HCT116 (cell line): Measurements from ENCODE around the gene METTL21A.

ENCODE experiments used
- CEBPB ChIP-seq: IDR thresholded peaks from 2 replicates; pipeline ENCODE4 v1.6.1; 2012; ENCODE audit warnings: low read depth
- EZH2 ChIP-seq: fragments of 200-600 bp; sonication (generic); IDR thresholded peaks from 2 replicates; pipeline ENCODE4 v1.6.1; 2017; ENCODE audit warnings: antibody characterized with exemption, mixed run types
- EZH2phosphoT487 ChIP-seq: fragments of 200-600 bp; IDR thresholded peaks from 2 replicates; pipeline ENCODE4 v1.6.1; 2018; ENCODE audit warnings: antibody characterized with exemption, borderline replicate concordance
- JUND ChIP-seq: IDR thresholded peaks from 2 replicates; pipeline ENCODE4 v1.6.1; 2012
- TCF7L2 ChIP-seq: IDR thresholded peaks from 2 replicates; pipeline ENCODE4 v1.7.0; 2011; ENCODE audit warnings: borderline replicate concordance, inconsistent platforms; ENCODE audit not compliant: insufficient read depth, insufficient read length; ENCODE audit errors: extremely low read depth
- TF ChIP-seq, protein P1 (sequence below), 3 experiments: fragments of 200-600 bp in 1 of 3; sonication (generic) in 1 of 3; IDR thresholded peaks in 2 of 3; conservative IDR thresholded peaks in 1 of 3; 2 replicates each; pipeline ENCODE4 v1.5.1; 2012 to 2017; ENCODE audit warnings: low read depth in 2 of 3, low read length in 2 of 3, antibody characterized with exemption in 1 of 3, borderline replicate concordance in 1 of 3, control low read depth in 1 of 3, mild to moderate bottlenecking in 1 of 3, mixed read lengths in 1 of 3, mixed run types in 1 of 3, moderate library complexity in 1 of 3; ENCODE audit not compliant: insufficient read depth in 1 of 3
- TF ChIP-seq, protein P2 (sequence below): IDR thresholded peaks from 2 replicates; pipeline ENCODE4 v1.6.1; 2012
- TF ChIP-seq, protein P3 (sequence below): IDR thresholded peaks from 2 replicates; pipeline ENCODE4 v1.6.1; 2012; ENCODE audit warnings: low read depth
- TF ChIP-seq, protein P4 (sequence below): IDR thresholded peaks from 2 replicates; pipeline ENCODE4 v1.6.1; 2012

DNA sequence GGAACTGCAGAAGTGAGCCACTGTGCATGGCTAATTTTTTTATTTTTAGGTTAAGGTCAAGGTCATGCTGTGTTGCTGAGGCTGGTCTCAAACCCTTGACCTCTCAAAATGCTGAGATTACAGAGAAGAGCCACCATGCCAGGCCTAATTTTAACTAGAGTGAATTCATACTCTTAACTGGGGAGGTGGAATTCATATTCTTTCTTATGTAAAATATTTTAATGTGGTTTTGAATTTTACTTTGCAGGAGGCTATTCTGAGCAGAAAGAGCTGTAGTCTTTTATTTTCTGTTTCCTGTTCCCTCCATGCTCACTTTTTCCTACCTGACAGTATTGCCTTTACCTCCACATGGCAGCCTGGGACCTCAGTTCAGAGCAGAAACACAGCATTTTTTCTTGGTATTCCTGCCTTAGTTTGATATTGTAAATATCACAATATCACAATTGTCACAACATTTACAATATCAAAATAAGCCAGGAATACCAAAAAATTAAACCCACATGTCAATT is 49.1 kb upstream of the METTL21A start:
- TF ChIP-seq EZH2phosphoT487 (no peak), EZH2 (no peak), JUND (no peak), TCF7L2 (no peak), CEBPB (no peak)
- TF ChIP-seq, protein P1, sequence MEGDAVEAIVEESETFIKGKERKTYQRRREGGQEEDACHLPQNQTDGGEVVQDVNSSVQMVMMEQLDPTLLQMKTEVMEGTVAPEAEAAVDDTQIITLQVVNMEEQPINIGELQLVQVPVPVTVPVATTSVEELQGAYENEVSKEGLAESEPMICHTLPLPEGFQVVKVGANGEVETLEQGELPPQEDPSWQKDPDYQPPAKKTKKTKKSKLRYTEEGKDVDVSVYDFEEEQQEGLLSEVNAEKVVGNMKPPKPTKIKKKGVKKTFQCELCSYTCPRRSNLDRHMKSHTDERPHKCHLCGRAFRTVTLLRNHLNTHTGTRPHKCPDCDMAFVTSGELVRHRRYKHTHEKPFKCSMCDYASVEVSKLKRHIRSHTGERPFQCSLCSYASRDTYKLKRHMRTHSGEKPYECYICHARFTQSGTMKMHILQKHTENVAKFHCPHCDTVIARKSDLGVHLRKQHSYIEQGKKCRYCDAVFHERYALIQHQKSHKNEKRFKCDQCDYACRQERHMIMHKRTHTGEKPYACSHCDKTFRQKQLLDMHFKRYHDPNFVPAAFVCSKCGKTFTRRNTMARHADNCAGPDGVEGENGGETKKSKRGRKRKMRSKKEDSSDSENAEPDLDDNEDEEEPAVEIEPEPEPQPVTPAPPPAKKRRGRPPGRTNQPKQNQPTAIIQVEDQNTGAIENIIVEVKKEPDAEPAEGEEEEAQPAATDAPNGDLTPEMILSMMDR (IDR thresholded peaks at IDR 0.05 in 2 of 3, conservative IDR thresholded peaks at IDR 0.05 in 1 of 3; ENCODE audit: borderline replicate concordance in 1 of 3, insufficient read depth in 1 of 3, low read depth in 2 of 3, low read length in 2 of 3) = no peak
- TF ChIP-seq, protein P2, sequence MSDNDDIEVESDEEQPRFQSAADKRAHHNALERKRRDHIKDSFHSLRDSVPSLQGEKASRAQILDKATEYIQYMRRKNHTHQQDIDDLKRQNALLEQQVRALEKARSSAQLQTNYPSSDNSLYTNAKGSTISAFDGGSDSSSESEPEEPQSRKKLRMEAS = no peak
- TF ChIP-seq, protein P3, sequence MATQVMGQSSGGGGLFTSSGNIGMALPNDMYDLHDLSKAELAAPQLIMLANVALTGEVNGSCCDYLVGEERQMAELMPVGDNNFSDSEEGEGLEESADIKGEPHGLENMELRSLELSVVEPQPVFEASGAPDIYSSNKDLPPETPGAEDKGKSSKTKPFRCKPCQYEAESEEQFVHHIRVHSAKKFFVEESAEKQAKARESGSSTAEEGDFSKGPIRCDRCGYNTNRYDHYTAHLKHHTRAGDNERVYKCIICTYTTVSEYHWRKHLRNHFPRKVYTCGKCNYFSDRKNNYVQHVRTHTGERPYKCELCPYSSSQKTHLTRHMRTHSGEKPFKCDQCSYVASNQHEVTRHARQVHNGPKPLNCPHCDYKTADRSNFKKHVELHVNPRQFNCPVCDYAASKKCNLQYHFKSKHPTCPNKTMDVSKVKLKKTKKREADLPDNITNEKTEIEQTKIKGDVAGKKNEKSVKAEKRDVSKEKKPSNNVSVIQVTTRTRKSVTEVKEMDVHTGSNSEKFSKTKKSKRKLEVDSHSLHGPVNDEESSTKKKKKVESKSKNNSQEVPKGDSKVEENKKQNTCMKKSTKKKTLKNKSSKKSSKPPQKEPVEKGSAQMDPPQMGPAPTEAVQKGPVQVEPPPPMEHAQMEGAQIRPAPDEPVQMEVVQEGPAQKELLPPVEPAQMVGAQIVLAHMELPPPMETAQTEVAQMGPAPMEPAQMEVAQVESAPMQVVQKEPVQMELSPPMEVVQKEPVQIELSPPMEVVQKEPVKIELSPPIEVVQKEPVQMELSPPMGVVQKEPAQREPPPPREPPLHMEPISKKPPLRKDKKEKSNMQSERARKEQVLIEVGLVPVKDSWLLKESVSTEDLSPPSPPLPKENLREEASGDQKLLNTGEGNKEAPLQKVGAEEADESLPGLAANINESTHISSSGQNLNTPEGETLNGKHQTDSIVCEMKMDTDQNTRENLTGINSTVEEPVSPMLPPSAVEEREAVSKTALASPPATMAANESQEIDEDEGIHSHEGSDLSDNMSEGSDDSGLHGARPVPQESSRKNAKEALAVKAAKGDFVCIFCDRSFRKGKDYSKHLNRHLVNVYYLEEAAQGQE = no peak
- TF ChIP-seq, protein P4, sequence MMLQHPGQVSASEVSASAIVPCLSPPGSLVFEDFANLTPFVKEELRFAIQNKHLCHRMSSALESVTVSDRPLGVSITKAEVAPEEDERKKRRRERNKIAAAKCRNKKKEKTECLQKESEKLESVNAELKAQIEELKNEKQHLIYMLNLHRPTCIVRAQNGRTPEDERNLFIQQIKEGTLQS = no peak
